ENCODE data around the gene GLO1. TPM values are rescaled to one million over a fixed set of nuclear protein-coding genes. Genes with fewer than 3 reads are reported as not detected.

Gene GLO1
- total RNA-seq, 1 experiment from 2014 or later = 188 TPM

GRCh38 chr6:38708496-38708895 is 5.6 kb upstream of the GLO1 start:
- H3T11ph ChIP-seq (ENCODE audit: low read length) = no peak overlapping the region
- no peak overlapping the region for H2BK12ac ChIP-seq (ENCODE audit: insufficient read length, low read depth, low read length)
- H3K14ac ChIP-seq (ENCODE audit: insufficient read depth, low read length) = no peak overlapping the region
- Mint-ChIP-seq H3K4me1 (peaks cover under 1 to 1% of the 10 kb centered on the region in 2 experiments; a peak in 2 of 4 replicates), H3K4me3 (no peak overlapping the region), H3K9me3 (peaks cover 0 to 13% of the 10 kb centered on the region in 2 experiments; a peak in 4 of 5 replicates), H3K27ac (no peak overlapping the region), H3K36me3 (ENCODE audit: insufficient read depth in 1 of 3, low read depth in 3 of 3) (peaks cover 0 to 12% (median 9%) of the 10 kb centered on the region in 3 experiments; a peak in 4 of 7 replicates), H3K27me3 (ENCODE audit: low read depth) (peaks cover 13% of the 10 kb centered on the region)
- H3K23ac ChIP-seq (ENCODE audit: insufficient read length, low read depth, low read length) = no peak overlapping the region
- no peak overlapping the region for H2BK20ac ChIP-seq (ENCODE audit: low read depth, low read length, poor library complexity, severe bottlenecking)
- H4K5ac ChIP-seq (ENCODE audit: insufficient read length, low read depth, low read length) = no peak overlapping the region
- DNase-seq = no peak
- no peaks in the 10 kb centered on the region for H3K27me3 ChIP-seq (ENCODE audit: insufficient read depth, low read length)
- no peak overlapping the region for H3K4ac ChIP-seq (ENCODE audit: low read depth, low read length)
- no peak overlapping the region for H4K91ac ChIP-seq (ENCODE audit: insufficient read length, low read depth, low read length)
- no peaks in the 10 kb centered on the region for H3K23me2 ChIP-seq (ENCODE audit: insufficient read length, low read depth, low read length, poor library complexity, severe bottlenecking)
- no peaks in the 10 kb centered on the region for H3K79me1 ChIP-seq (ENCODE audit: insufficient read depth, low read depth, low read length, poor library complexity, severe bottlenecking)
- H3K9me3 ChIP-seq (ENCODE audit: control insufficient read depth, low read depth, low read length) = no peaks in the 10 kb centered on the region
- H3K27ac ChIP-seq (ENCODE audit: insufficient read length, low read depth, low read length) = no peak overlapping the region
- H2AK5ac ChIP-seq (ENCODE audit: insufficient read length, low read length) = no peak overlapping the region
- no peak overlapping the region for H2AFZ ChIP-seq (ENCODE audit: low read length)
- no peak overlapping the region for H3K9ac ChIP-seq (ENCODE audit: extremely low read depth, insufficient read length, low read length)
- no CpG with 5 or more reads among the region's 2 CpGs for WGBS (ENCODE audit: extremely low coverage, insufficient read length, low lambda C conversion rate)
- H2BK15ac ChIP-seq (ENCODE audit: low read depth, low read length) = no peak overlapping the region
- no peak overlapping the region for H3K56ac ChIP-seq (ENCODE audit: insufficient read length, low read depth, low read length)
- no peaks in the 10 kb centered on the region for H3K4me1 ChIP-seq (ENCODE audit: insufficient read depth, low read length)
- no peak overlapping the region for H3K18ac ChIP-seq (ENCODE audit: insufficient read length, low read depth, low read length)
- H3K4me2 ChIP-seq (ENCODE audit: insufficient read depth, insufficient read length, low read length) = no peak overlapping the region
- H4K20me1 ChIP-seq (ENCODE audit: control insufficient read depth, insufficient read depth, insufficient read length) = no peaks in the 10 kb centered on the region
- no peak overlapping the region for H2BK5ac ChIP-seq (ENCODE audit: insufficient read length, low read length)
- H2BK120ac ChIP-seq (ENCODE audit: low read depth, low read length, poor library complexity, severe bottlenecking) = no peak overlapping the region
- no peaks in the 10 kb centered on the region for H3K79me2 ChIP-seq (ENCODE audit: insufficient read depth, low read length)
- no peak for TF ChIP-seq CTCF (conservative IDR thresholded peaks at IDR 0.05)
- H4K8ac ChIP-seq (replicated peaks; ENCODE audit: insufficient read length, low read depth, low read length) = no peak overlapping the region
